ENCODE measurements around the gene ASTN2.

The ASTN2 gene

DNA sequence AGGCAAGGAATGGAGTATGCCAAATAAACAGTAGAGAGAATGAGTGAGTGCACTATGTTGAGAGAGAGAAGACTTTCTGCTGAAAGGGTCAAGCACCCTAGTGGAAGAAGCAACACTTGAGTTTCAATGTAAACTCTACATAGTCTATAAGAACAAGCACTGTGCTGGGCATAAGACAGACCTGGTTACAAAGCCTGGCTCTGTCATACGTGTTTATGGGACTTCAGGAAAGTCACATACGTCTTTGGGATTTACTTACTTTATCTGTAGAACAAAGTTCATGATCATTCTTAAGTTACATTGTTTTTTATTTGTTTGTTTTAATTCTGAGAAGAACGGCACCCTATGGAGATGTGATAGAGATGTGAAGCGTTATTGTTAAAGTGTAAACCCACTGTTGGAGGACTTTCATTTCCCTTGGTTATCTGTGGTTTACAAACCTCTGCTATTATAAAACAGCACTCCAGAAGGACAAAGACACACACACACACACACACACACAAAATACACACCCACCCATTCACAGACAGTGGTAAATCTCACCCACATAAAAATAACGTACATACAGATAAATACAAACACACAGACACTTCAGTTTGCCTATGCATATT, 798.4 kb downstream of the ASTN2 start:
- no peak for DNase-seq (ENCODE audit: low spot score)

DNA sequence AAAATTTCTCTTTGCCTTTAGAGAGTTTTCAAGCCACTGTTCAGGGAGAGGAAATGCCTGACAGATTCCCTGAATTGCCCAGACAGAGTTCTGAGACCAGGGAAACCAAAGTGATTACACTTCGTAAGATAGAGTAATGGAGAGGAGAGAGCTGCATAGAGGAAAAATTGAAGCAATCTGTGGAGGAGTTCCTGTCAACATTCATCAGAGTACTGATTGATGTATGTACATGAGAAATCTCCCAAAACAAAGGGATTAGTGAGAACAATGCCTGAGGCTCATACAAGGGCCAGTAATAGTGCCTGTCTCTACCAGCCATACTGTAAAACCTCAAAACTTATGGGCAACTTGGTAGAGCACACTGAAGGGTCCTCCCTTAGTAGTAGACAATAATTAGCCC, 806.8 kb downstream of the ASTN2 start:
- DNase-seq (ENCODE audit: low spot score) = no peak

DNA sequence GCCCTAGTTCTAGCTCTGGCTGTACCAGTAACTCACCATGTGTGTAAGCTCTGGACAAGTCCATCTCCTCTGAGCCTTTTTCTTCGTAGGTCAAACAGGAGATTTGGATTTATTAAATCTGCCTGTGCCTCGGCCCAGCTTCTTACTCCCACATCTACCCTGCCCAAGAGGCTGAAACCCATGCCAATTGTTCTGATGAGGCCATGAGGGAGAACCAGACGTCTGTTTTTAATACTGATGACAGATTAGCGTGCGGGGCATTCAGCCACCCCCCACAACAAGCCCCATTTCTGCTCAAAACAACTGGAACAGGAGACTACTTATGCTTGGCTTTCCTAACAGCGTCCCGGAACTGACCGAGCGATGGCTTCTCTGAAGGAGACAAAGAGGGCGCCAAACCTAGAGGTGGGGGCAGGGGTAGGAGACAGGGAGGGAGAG, 808.9 kb downstream of the ASTN2 start:
- no peak for DNase-seq (ENCODE audit: low spot score)

DNA sequence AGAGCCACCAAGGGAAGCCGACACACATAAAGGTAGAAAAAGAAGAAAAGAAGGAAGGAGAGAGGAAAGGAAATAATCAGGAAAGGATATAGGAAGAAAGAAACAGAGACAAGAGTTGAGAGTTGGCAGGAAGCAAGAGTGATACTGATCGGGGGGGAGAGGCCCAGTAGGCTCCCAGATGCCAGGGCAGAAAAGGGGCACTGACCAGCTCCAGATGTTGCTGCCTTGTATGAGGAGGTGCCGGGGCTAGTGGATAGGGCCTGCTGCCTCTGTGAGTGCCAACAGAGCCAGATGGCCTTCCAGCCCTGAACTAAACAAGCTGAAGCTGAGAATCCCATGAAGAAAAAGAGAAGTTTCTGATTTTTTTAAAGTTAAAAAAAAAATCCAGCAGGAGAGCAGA, 809.8 kb downstream of the ASTN2 start:
- DNase-seq (ENCODE audit: low spot score) = no peak

DNA sequence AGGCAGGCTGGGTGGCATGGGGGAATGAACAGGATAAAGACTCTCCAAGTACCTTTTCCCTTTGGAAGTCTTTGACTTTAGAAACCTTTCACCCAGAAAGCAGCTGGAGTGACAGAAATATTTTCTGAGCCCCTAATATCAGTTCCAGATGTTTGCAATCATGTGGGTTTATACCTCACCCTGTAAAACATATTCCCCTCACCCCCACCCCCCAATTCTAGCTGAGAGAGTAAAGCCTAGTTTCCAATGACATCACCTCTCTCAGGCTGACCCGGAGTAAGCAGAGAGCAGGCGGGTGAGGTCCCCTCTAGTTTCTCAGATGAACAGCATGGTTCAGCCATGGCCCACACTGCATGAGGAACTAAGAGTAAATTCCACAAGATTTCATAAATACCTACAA, 810.6 kb downstream of the ASTN2 start:
- no peak for DNase-seq (ENCODE audit: low spot score)

DNA sequence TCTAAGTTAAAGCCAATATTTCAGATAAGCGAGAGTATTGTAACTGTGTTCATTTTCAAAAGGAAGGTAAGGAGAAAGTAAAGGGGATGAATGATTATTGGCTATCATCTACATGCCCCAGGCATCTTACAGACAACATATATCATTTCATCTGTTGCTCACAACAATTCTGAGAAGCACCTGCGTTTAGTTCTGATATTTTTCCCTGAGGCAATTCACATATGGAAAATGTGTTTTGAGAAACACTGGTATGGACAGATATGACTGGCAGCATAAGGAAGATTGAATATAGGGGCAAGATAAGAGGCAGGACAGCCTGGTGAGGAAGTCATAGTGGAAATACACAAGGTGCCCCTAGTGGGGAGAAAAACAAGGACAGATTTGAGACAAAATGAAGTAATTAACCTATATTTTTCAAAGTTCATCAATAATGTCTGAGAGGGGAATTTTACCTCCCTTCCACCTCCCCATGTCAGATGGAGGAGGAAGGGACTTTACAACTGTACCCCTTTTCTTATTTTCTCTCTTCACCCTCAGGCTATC, 815.4 kb downstream of the ASTN2 start:
- no peak for DNase-seq (ENCODE audit: low spot score)

DNA sequence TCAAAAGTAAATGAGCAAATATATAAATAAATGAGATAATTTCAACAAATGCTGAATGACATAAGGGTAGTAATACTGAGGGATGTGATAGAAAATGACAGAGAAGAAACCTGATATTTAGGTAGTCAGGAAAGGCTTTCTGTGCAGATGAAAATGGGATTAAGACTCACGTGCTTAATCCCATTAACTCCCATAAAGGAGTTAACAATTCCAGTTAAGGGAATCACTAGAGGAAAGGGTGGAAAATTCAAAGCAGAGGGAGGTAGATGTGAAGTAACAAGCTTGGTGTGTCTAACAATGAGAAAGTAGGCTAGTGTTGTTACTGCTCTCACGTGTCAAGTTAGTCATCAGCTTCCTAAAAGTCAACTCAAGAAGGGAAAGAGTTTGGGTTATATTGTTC, 818.2 kb downstream of the ASTN2 start:
- DNase-seq (ENCODE audit: low spot score) = no peak

DNA sequence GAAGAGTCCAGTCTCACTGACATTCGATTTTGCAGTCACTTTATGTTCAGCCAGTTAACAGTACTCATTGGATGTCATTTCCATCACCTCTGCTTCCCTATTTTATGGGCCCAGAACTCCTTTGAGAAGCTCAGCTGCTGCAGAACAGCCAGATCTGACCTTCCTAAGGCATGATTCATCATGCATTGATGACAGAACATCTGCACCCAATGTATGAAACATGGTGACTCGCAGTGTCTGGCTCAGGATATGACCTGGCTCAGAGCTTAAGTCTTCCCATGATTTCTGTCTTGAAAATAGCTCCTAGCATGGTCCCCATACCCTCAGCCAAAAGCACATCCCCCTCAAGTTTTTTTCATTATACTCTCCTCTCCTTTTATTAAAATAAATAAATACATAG, 820.3 kb downstream of the ASTN2 start:
- no peak for DNase-seq (ENCODE audit: low spot score)

DNA sequence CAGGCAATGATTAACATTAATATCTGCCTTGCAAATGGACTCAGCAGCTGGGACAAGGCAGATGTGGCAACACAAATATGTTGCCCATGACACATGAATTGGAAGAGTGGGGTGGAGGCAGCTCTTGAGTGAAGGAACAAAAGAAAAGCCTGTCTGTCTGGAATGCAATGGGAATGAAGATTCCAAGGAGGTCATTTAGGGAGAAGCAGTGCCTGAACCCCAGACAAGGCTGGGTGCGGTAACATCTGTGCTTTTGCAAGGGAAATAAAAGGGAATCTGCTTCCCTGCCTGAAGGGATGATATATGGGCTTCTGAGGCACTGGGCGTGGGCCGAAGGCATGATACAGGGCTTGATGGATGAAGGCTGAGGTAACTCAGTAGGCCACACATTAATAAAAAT, 821.9 kb downstream of the ASTN2 start:
- no peak for DNase-seq (ENCODE audit: low spot score)

DNA sequence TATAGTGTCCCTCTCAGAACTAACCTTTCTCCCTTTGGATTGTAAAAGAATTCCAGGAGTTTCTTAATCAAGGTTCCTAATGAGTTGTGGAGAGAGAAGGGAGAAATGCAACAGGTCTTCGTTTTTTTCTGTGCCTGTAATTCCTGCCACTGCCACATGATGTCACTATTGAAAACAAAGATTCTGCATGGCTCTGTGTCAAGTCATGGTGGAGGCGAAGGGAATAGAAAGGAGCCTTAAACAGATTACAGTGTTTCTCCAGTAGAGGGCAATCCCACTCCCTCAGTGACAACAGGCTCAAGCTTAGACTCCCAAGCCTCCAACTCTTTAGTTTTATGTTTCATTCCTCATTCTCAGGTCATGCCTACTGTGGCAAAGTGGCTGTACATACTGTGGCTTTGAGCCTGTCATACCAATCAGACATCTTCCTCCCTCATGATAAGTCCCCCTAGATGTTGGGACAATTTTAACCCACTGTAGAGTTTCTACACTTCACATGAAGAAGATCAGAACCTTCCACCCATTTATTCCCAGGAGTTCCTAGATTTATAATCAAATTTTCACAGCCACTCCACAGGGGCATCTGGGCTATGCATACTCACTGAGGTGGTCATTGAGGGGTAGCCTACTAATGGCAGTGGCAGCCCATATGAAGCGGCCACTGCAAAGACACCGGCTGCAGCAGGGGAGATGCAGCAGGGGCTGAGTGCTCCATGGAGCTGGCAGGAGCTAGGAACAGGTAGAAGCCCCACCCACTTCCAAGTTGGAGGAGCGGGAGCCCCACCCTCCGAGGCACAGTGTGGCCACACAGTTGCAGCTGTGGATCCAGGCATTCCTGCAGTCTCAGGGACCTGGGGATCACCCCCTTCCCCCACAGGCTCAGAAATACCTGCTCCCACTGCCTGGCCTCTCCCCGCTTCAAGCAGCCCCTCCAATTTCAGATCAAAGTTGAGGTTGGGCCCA, 825.2 kb downstream of the ASTN2 start:
- peak; percentile 20 for DNase-seq (ENCODE audit: low spot score)

DNA sequence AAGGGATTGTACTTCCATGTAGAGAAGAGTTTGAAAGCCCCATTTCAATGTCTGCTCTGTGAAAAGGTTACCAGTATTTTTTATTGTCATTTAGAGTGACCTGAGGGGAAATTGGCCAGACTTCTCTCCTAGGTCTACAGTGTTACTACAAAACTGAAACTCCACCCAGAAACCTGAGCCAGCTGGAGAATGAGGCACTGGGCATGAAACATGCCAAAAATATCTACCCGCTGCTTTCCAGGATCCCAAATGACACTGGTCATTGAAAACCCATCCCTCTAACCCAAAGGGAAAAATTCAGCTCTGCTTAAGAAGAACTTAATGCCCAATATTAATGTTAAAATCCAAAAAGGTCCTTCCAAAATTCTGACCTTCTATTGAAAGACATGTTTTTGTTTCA, 826.9 kb downstream of the ASTN2 start:
- no peak for DNase-seq (ENCODE audit: low spot score)

DNA sequence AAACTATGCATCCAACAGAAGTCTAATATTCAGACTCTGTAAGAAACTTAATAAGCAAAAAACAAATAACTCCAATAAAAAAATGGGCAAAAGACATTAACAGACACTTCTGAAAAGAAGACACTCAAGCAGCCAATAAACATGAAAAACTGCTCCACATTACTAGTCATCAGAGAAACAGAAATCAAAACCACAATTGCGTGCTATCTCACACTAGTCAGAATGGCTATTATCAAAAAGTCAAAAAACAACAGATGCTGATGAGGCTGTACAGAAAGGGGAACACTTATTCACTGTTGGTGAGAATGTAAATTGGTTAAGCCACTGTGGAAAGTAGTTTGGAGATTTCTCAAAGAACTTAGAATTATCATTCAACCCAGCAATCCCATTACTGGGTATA, 829.0 kb downstream of the ASTN2 start:
- no peak for DNase-seq (ENCODE audit: low spot score)

DNA sequence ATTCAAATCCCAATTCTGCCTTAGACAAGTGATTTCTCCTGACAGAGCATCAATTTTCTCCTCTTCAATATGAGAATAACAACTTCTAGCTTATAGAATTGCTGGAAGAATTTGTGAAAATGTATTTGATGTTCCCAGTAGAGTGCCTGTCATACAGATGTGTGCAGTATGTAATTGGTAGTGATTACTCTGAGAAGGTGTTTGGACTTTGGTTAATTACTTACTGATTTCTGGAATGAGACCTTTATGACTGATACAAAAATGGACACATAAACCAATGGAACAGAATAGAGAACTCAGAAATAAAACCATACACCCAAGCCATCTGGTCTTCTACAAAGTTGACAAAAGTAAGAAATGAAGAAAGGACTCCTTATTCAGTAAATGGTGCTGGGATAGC, 829.7 kb downstream of the ASTN2 start:
- no peak for DNase-seq (ENCODE audit: low spot score)

DNA sequence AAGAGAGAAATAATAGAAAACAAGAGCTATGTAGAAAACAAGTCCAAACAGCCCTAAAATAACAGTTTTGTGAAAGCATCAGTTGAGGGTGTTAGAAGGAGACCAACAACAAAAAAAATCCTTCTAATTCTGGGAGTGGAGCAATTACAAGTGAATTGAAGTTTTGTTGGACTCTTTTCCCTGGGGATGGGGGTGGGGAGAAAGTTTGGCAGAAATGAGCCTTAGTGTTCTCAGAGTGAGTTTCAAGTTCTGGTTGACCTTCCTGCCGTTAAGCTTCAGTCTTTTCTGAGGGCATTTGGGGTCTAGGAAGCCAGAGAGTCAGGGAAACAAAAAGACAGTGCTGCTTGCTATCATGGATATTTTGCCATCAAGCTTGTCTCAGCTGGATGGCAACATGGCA, 834.0 kb downstream of the ASTN2 start:
- DNase-seq (ENCODE audit: low spot score) = no peak

DNA sequence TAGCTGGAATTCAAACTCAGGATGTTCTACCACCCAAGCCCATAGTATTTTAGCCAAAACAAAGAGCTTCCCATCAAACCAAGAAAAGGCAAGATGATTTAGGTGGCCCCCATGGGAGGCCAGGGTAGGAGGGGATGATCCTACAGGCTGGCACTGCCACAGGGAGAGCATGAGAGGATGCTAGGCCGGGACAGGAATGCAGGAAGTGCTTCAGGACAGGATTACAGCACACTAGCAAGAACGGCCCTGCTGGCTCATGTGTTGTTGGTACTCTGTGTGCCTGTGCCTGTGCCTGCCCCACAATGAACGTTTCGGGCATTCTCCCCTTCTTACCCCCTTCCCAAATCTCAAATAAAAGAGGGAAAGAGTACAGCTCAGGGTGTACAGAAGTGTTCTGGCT, 838.5 kb downstream of the ASTN2 start:
- no peak for DNase-seq (ENCODE audit: low spot score)

DNA sequence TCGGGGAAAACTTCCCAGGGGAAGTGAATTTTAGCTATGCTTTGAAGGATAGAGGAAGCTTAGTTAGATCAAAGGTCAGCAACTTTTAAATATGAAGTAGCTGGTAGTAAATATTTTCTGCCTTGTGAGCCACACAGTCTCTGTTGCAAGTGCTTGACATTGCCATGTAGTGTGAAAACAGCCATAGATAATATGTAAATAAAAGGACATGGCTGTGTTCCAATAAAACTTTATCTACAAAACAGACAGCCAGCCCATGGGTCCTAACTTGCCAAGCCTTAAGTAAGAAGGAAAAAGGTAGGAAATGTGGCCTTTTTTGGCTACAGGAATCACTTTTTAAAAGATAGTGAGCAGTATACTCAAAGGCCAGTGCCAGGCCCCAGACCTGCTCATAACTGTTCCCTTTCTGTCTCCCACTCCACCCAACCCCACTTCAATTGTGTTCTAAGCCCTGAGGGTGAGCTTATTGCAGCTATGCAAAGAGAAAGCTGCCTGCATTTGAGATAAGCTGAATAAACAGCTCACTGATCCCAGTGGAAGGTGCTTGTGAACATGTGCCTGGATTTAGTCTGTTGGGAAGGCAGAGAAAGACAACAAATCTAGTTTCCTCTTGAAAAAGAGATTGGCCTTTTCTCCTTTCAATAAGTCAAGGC, 840.7 kb downstream of the ASTN2 start:
- DNase-seq (ENCODE audit: low spot score) = no peak

DNA sequence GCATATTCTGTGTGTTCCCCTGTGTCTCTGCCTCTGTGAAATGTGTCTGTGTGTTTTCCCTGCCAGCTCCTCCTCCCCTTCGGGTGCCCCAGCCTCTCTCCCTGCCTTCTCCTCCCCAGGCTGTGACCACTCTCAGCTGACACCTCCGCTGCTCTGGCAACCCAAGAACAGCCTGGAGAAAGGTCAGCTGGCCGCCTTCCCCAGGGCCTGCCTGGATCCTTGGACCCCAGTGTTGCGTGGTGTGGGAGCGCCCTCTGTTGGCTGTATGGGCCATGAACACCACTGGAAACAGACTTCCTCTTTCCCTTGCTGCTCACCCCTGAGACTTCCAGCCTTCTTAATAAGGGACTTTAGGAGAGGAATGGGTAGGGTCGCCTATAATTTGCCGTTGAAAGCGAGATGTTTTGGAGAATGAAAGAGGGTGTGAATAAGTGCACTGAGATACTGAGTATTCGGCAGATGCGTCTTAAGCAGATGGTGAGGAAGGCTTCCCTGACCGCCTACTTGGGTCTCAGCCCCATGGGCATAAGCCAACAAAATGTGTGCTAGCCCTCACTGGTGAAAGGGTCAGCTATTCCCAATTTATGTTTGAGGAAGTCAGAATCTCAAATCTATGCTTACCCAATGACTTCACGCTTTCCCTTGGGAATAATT, 842.6 kb downstream of the ASTN2 start:
- peak; percentile 42 for DNase-seq (ENCODE audit: low spot score)

DNA sequence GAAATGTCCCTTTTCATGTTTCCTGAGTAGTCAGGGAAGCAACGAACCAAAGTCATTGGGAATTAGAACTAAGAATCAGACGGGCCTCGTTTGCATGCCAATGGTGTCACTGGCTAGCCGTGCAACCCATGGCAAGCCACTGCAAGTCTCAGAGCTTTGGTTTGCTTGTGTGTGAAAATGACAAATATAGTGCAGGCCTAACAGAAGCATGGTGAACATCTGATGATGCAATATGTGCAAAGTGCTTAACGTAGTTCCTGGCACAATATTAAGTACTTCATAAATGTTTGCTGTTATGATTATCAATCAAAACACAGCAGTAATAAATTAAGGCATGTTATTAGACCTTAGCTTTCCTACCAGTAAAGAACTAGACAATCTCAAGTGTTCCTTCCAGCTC, 845.7 kb downstream of the ASTN2 start:
- DNase-seq (ENCODE audit: low spot score) = no peak

DNA sequence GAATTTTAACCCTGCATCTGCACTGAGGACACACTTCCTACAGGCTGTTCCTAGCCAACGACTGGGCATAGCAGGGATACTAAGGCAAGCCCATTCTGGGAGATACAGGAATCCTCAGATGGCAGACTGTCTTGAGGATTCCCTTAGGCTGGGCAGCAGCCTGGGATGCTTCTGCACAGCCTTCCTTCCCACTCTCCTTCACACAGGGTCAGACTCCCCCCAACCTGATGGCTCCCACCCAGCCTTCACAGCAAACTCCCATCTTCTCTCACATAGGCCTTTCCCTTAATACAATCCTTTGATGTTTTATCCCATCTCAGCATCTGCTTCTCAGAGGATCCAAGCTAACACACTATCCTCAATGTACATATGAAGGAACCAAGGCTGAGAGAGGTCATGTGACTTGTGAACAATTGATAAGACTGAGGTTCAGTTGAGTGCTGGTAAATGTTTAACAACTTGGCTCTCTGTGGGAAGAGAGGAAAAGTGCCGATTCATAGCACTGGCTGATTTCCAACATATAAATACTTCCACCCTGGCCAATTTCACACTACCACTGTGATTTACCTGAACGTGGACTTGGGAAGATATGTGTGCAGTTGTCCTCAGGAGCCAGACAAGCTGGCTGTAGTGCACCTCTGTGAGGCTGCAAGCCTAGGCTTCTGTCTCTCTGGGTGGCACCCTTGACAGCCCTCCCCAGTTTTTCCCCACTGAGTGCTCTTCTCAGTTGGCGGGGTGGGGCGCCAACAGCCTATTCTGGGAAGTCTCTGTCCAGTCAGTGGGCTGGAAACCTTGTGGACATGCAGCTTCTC, 848.0 kb downstream of the ASTN2 start:
- peak; percentile 17 for DNase-seq (ENCODE audit: low spot score)

DNA sequence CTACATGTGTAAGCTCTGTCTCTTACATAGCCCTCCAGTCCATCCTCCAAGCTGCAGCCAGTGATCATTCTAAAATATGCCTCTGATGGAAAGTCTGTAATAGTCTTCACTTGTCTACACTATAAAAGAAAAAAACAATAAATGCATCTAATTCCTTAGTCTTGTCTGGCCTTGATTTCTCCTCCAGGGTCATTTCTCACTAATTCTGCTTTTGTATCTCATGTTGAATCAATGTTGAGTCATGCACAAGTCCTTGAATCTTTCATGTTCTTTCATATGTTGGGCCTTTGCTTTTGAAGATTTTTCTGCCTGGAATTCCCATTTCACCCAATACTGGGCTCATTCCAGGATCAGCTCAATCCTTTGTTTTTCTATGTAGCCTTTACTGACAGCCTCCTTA, 848.9 kb downstream of the ASTN2 start:
- no peak for DNase-seq (ENCODE audit: low spot score)

DNA sequence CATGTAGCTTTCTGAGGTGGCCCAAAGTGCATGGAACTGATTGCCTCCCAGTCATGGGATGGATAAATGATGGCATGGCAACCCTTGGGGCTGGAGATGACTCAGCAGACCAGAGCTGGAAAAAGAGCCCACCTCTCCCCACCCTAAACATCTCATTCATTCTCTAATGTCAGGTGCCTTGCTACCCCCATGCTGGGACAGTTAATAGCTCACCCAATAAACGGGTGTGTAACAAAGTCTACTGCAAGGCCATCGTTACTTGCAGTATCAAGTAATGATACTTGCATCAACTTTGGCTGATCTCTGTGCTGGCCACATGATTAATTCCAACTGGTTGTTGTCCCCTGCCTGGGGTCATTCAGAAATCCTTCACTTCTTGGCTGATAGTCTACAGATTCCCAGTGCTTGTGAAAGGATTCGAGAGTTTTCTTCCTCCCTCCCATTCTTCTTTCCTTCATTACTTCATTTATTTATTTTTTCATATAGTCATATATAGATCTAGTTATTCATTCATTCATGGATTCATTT, 850.5 kb downstream of the ASTN2 start:
- no peak for DNase-seq (ENCODE audit: low spot score)
